ENCODE results near the gene KLHL5.

DNA sequence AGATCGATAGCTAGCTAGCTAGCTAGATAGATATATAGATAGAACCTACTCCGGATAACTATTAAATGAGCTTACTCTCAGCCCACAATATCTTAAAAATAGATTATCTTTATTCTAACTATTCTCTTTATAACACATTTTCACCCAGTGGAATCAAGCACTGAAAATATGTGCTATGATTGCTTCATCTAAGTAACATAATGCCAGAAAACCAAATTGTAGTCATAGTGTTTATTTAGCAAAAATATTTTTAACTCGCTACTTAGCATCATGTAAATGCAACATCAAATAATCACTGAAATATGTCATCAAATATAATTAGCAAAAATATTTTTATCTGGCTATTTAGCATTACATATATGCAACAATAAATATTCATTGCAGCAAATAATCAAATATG, 31.3 kb upstream of the KLHL5 start:
- TF ChIP-seq, protein P1, sequence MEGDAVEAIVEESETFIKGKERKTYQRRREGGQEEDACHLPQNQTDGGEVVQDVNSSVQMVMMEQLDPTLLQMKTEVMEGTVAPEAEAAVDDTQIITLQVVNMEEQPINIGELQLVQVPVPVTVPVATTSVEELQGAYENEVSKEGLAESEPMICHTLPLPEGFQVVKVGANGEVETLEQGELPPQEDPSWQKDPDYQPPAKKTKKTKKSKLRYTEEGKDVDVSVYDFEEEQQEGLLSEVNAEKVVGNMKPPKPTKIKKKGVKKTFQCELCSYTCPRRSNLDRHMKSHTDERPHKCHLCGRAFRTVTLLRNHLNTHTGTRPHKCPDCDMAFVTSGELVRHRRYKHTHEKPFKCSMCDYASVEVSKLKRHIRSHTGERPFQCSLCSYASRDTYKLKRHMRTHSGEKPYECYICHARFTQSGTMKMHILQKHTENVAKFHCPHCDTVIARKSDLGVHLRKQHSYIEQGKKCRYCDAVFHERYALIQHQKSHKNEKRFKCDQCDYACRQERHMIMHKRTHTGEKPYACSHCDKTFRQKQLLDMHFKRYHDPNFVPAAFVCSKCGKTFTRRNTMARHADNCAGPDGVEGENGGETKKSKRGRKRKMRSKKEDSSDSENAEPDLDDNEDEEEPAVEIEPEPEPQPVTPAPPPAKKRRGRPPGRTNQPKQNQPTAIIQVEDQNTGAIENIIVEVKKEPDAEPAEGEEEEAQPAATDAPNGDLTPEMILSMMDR (IDR thresholded peaks at IDR 0.05), result no peak
- TF ChIP-seq ZFX (IDR thresholded peaks at IDR 0.05; ENCODE audit: borderline replicate concordance), result no peak
